LNCaP clone FGC (cell line): Measurements from ENCODE around the gene SMYD3.
"Not testable (repeated sequence)": the region's sequence is repeated elsewhere in the genome, so short reads cannot be mapped to it uniquely, and the experiment has no call there.

Source experiments
- DNase-seq: peaks from one replicate; pipeline ENCODE4 v3.0.0-alpha.2; 2011; ENCODE audit warnings: low read depth
- H3K4me3 ChIP-seq: 2 replicates; pipeline ENCODE4 v1.5.1; 2011; ENCODE audit warnings: mild to moderate bottlenecking, low read depth, low read length, control low read depth
- CTCF ChIP-seq: IDR thresholded peaks from 2 replicates; pipeline ENCODE4 v1.5.1; 2012; ENCODE audit warnings: mild to moderate bottlenecking; ENCODE audit not compliant: control insufficient read depth, insufficient read depth; ENCODE audit errors: extremely low read depth

Gene SMYD3

GRCh38 chr1:245777752-245778151 lies 729.3 kb downstream of the SMYD3 start:
- no peak for TF ChIP-seq CTCF
- no peak for DNase-seq

GRCh38 chr1:245776694-245777332 lies 730.3 kb downstream of the SMYD3 start:
- H3K4me3 ChIP-seq = no peak overlapping the region
- TF ChIP-seq CTCF = no peak
- no peak for DNase-seq

More at GRCh38 chr1:245777752-245778151, 729.3 kb downstream of the SMYD3 start:
- H3K4me3 ChIP-seq = no peak overlapping the region

- no peak for TF ChIP-seq CTCF
- no peak overlapping the region for H3K4me3 ChIP-seq
- DNase-seq = no peak
Measured at GRCh38 chr1:245776139-245776538, 730.9 kb downstream of the SMYD3 start.

- not testable (repeated sequence) for DNase-seq, H3K4me3 ChIP-seq
Measured at GRCh38 chr1:245774931-245775330, 732.1 kb downstream of the SMYD3 start.

GRCh38 chr1:245774196-245774595 lies 732.9 kb downstream of the SMYD3 start:
- DNase-seq = no peak
- no peak for TF ChIP-seq CTCF

GRCh38 chr1:245773344-245773743 lies 733.7 kb downstream of the SMYD3 start:
- DNase-seq = no peak
- H3K4me3 ChIP-seq = no peak overlapping the region
- TF ChIP-seq CTCF = no peak

More at GRCh38 chr1:245774196-245774595, 732.9 kb downstream of the SMYD3 start:
- H3K4me3 ChIP-seq = no peak overlapping the region

- no peak for DNase-seq
- no peak overlapping the region for H3K4me3 ChIP-seq
- no peak for TF ChIP-seq CTCF
Measured at GRCh38 chr1:245772739-245773138, 734.3 kb downstream of the SMYD3 start.
